OCI-LY7 (cell line): ENCODE data around the gene FIBIN.

Experiments
- EZH2phosphoT487 ChIP-seq: fragments of 200-600 bp; sonication (generic); IDR thresholded peaks from 2 replicates; pipeline ENCODE4 v1.6.1; 2018; ENCODE audit warnings: low read depth, borderline replicate concordance, mild to moderate bottlenecking, mixed run types, antibody characterized with exemption, low read length, moderate library complexity, mixed read lengths
- TF ChIP-seq, protein P1 (sequence below): fragments of 200-600 bp; sonication (generic); conservative IDR thresholded peaks from 2 replicates; pipeline ENCODE4 v1.5.1; 2014; ENCODE audit warnings: mild to moderate bottlenecking, antibody characterized with exemption, low read length, moderate library complexity, mixed read lengths

DNA sequence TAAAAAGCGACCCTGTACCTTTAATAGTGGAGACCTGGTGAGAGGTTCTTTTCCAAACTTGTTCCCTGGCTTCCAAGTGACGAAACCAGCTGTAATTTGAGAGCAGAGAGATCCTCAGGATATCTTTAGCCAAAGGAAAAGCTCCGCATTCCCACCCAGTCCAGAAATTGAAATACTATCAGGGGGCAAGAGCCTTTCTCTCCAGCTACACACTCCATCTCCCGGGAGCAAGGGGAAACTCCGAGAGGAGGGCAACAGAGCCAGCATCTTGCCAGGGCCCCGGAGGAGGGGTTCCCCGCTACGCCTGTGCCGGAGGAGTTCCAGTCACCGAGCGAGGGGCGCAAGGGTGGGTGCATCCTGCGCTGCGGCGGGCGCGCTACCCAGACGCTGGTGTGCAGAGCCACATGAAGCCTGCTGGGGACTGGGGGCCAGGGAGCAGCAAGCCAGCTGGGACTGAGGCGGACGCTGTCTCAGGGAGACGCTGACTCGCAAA lies at the start of gene FIBIN:
- TF ChIP-seq, protein P1, sequence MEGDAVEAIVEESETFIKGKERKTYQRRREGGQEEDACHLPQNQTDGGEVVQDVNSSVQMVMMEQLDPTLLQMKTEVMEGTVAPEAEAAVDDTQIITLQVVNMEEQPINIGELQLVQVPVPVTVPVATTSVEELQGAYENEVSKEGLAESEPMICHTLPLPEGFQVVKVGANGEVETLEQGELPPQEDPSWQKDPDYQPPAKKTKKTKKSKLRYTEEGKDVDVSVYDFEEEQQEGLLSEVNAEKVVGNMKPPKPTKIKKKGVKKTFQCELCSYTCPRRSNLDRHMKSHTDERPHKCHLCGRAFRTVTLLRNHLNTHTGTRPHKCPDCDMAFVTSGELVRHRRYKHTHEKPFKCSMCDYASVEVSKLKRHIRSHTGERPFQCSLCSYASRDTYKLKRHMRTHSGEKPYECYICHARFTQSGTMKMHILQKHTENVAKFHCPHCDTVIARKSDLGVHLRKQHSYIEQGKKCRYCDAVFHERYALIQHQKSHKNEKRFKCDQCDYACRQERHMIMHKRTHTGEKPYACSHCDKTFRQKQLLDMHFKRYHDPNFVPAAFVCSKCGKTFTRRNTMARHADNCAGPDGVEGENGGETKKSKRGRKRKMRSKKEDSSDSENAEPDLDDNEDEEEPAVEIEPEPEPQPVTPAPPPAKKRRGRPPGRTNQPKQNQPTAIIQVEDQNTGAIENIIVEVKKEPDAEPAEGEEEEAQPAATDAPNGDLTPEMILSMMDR: no peak
- TF ChIP-seq EZH2phosphoT487: no peak
